Liver (tissue), 9 donors: ENCODE measurements around the gene PTK6. TPM values are rescaled to one million over a fixed set of nuclear protein-coding genes. Genes with fewer than 3 reads are reported as not detected.

ENCODE experiments used
- DNase-seq: peaks from one replicate; pipeline ENCODE4 v3.0.0-alpha.2; 2017; ENCODE audit warnings: low spot score
- H3K27ac ChIP-seq, 2 donors: one replicate each; pipeline ENCODE4 v1.7.0; 2013; ENCODE audit warnings: inconsistent platforms in 2 of 2, low read length in 2 of 2, control low read depth in 1 of 2, low read depth in 1 of 2, mild to moderate bottlenecking in 1 of 2
- H3K27me3 ChIP-seq, 4 donors: one replicate each; pipeline versions ENCODE4 v1.6.1 to v1.7.0; 2013; ENCODE audit warnings: low read length in 3 of 4, inconsistent platforms in 1 of 4, mild to moderate bottlenecking in 1 of 4, moderate library complexity in 1 of 4; ENCODE audit not compliant: control insufficient read depth in 4 of 4, insufficient read depth in 4 of 4
- H3K36me3 ChIP-seq, 4 donors: one replicate each; pipeline versions ENCODE4 v1.6.1 to v1.7.0; 2013; ENCODE audit warnings: low read length in 3 of 4, mild to moderate bottlenecking in 3 of 4, low read depth in 1 of 4, moderate library complexity in 1 of 4; ENCODE audit not compliant: control insufficient read depth in 4 of 4, insufficient read depth in 3 of 4
- H3K4me1 ChIP-seq, 4 donors: one replicate each; pipeline versions ENCODE4 v1.6.1 to v1.7.0; 2013; ENCODE audit warnings: low read length in 3 of 4, mild to moderate bottlenecking in 3 of 4, moderate library complexity in 1 of 4; ENCODE audit not compliant: control insufficient read depth in 4 of 4, insufficient read depth in 4 of 4
- H3K4me3 ChIP-seq, 3 donors: one replicate each; pipeline versions ENCODE4 v1.6.1 to v1.7.0; 2013; ENCODE audit warnings: low read length in 3 of 3, control low read depth in 1 of 3, low read depth in 1 of 3, mild to moderate bottlenecking in 1 of 3
- H3K9ac ChIP-seq, 2 donors: one replicate each; pipeline ENCODE4 v1.7.0; 2013; ENCODE audit warnings: low read length in 2 of 2, mild to moderate bottlenecking in 2 of 2, moderate library complexity in 2 of 2, control low read depth in 1 of 2, low read depth in 1 of 2
- H3K9me3 ChIP-seq, 4 donors: one replicate each; pipeline versions ENCODE4 v1.6.1 to v1.7.0; 2013; ENCODE audit warnings: low read length in 3 of 4; ENCODE audit not compliant: control insufficient read depth in 4 of 4
- ATF3 ChIP-seq: IDR thresholded peaks from 2 replicates; pipeline ENCODE4 v1.6.1; 2016; ENCODE audit warnings: antibody characterized with exemption
- CTCF ChIP-seq: fragments of 150-350 bp; IDR thresholded peaks from 2 replicates; pipeline ENCODE4 v1.5.1; 2017; ENCODE audit warnings: improper control_type of control experiment, low read depth, low read length; ENCODE audit not compliant: missing input control
- EGR1 ChIP-seq, 2 donors: IDR thresholded peaks; 2 replicates each; pipeline ENCODE4 v1.6.1; 2016 to 2018; ENCODE audit warnings: antibody characterized with exemption in 2 of 2, low read depth in 2 of 2
- FOXA1 ChIP-seq: IDR thresholded peaks from 2 replicates; pipeline ENCODE4 v1.6.1; 2016; ENCODE audit warnings: antibody characterized with exemption
- FOXA2 ChIP-seq: IDR thresholded peaks from 2 replicates; pipeline ENCODE4 v1.6.1; 2016; ENCODE audit warnings: antibody characterized with exemption
- GABPA ChIP-seq, 2 donors: IDR thresholded peaks in 1 of 2; conservative IDR thresholded peaks in 1 of 2; 2 replicates each; pipeline ENCODE4 v1.6.1; 2016; ENCODE audit warnings: antibody characterized with exemption in 2 of 2, mild to moderate bottlenecking in 1 of 2, moderate library complexity in 1 of 2
- HNF4A ChIP-seq, 2 donors: conservative IDR thresholded peaks; 2 replicates each; pipeline ENCODE4 v1.6.1; 2016; ENCODE audit warnings: antibody characterized with exemption in 2 of 2, mild to moderate bottlenecking in 2 of 2
- HNF4G ChIP-seq: IDR thresholded peaks from 2 replicates; pipeline ENCODE4 v1.6.1; 2016; ENCODE audit warnings: antibody characterized with exemption
- JUND ChIP-seq, 2 donors: IDR thresholded peaks; 2 replicates each; pipeline ENCODE4 v1.6.1; 2016; ENCODE audit warnings: antibody characterized with exemption in 2 of 2
- MAX ChIP-seq: IDR thresholded peaks from 2 replicates; pipeline ENCODE4 v1.6.1; 2016; ENCODE audit warnings: antibody characterized with exemption
- RAD21 ChIP-seq, 2 donors: IDR thresholded peaks; 2 replicates each; pipeline ENCODE4 v1.6.1; 2016; ENCODE audit warnings: antibody characterized with exemption in 2 of 2, mild to moderate bottlenecking in 2 of 2
- REST ChIP-seq: IDR thresholded peaks from 2 replicates; pipeline ENCODE4 v1.6.1; 2016; ENCODE audit warnings: antibody characterized with exemption, mild to moderate bottlenecking
- RXRA ChIP-seq, 2 donors: IDR thresholded peaks; 2 replicates each; pipeline ENCODE4 v1.6.1; 2017 to 2018; ENCODE audit warnings: antibody characterized with exemption in 2 of 2, mild to moderate bottlenecking in 1 of 2
- SP1 ChIP-seq: IDR thresholded peaks from 2 replicates; pipeline ENCODE4 v1.6.1; 2018; ENCODE audit warnings: antibody characterized with exemption, mild to moderate bottlenecking
- TAF1 ChIP-seq: conservative IDR thresholded peaks from 2 replicates; pipeline ENCODE4 v1.6.1; 2016; ENCODE audit warnings: antibody characterized with exemption, mild to moderate bottlenecking
- YY1 ChIP-seq: IDR thresholded peaks from 2 replicates; pipeline ENCODE4 v1.6.1; 2016; ENCODE audit warnings: antibody characterized with exemption, mild to moderate bottlenecking
- ZBTB33 ChIP-seq: IDR thresholded peaks from 2 replicates; pipeline ENCODE4 v1.6.1; 2016; ENCODE audit warnings: antibody characterized with exemption
- WGBS: extraction: QIAGEN DNeasy Blood & Tissue Kit; methylation state at CpG from one replicate; pipeline ENCODE4 v1.1.7; 2013; 5-methylcytosine and 5-hydroxymethylcytosine counted together
- polyA plus RNA-seq, 2 donors: library from polyadenylated mRNA; stranded (reverse) in 1 of 2; unstranded in 1 of 2; fragments of 200-250 nt in 1 of 2; fragments of >200 nt in 1 of 2; fragmentation: Nextera tagmentation in 1 of 2; extraction: Ambion mirVana in 1 of 2; gene quantifications; one replicate each; pipeline versions ENCODE4 v1.2.1 to v1.2.3, GENCODE V29; 2013 to 2015
- total RNA-seq, 2 donors: library from RNA; depleted of rRNA; stranded (reverse); fragments of >200 nt; gene quantifications; one replicate each; pipeline ENCODE4 v1.2.3, GENCODE V29; 2014
- donor health status: healthy.
- donor health status: healthy.
- donor health status: healthy.
- donor health status: healthy.
- donor health status: healthy.

PTK6 gene
- total and polyA plus RNA-seq, 4 donors: 0.05 to 1.2 (median 0.23) TPM

- Histone ChIP-seq H3K36me3 (peaks cover 0 to 40% (median 27%) of the 10 kb centered on the region in 4 donors), H3K9me3 (no peaks in the 10 kb centered on the region), H3K4me3 (no peak overlapping the region), H3K27me3 (no peaks in the 10 kb centered on the region), H3K9ac (no peak overlapping the region), H3K4me1 (no peaks in the 10 kb centered on the region), H3K27ac (no peak overlapping the region)
- WGBS: 90% methylated on average over 14 of the region's 14 CpGs
- DNase-seq: no peak
- TF ChIP-seq RXRA (IDR thresholded peaks at IDR 0.05): no peak
- peak in 1 of 2 donors; percentile 57 for TF ChIP-seq HNF4A (conservative IDR thresholded peaks at IDR 0.05)
- no peak for TF ChIP-seq REST
- TF ChIP-seq HNF4G: no peak
- TF ChIP-seq MAX: no peak
Observed at GRCh38 chr20:63558804-63559484, 21.8 kb upstream of the PTK6 start.

- DNase-seq: no peak
- Histone ChIP-seq H3K4me1 (peaks cover 0 to 2% (median 0%) of the 10 kb centered on the region in 4 donors), H3K36me3 (peaks cover 0 to 25% (median 20%) of the 10 kb centered on the region in 4 donors), H3K4me3 (no peak overlapping the region), H3K9me3 (peaks cover 0 to 1% (median 0%) of the 10 kb centered on the region in 4 donors), H3K27ac (no peak overlapping the region), H3K9ac (no peak overlapping the region), H3K27me3 (no peaks in the 10 kb centered on the region)
- TF ChIP-seq CTCF (no peak), ZBTB33 (no peak), TAF1 (no peak), MAX (no peak), EGR1 (IDR thresholded peaks at IDR 0.05; ENCODE audit: low read depth in 2 of 2) (no peak), SP1 (no peak), FOXA1 (no peak), FOXA2 (no peak), JUND (IDR thresholded peaks at IDR 0.05) (no peak), HNF4A (conservative IDR thresholded peaks at IDR 0.05) (no peak), ATF3 (no peak), GABPA (IDR thresholded peaks at IDR 0.05 in 1 of 2, conservative IDR thresholded peaks at IDR 0.05 in 1 of 2) (no peak), YY1 (no peak), RAD21 (IDR thresholded peaks at IDR 0.05) (no peak), RXRA (IDR thresholded peaks at IDR 0.05) (no peak)
- 91% methylated on average over 19 of the region's 19 CpGs for WGBS
Observed at GRCh38 chr20:63557481-63557891, 20.3 kb upstream of the PTK6 start.
